Mononuclear cell (primary cell): Measurements from ENCODE around the gene MTG2. TPM values are rescaled to one million over a fixed set of nuclear protein-coding genes. Genes with fewer than 3 reads are reported as not detected.

Experiments used
- H3K27me3 ChIP-seq: 2 replicates; pipeline ENCODE4 v1.6.0; 2011; ENCODE audit warnings: low read length, control low read depth; ENCODE audit not compliant: insufficient read depth
- H3K4me1 ChIP-seq: 2 replicates; pipeline ENCODE4 v1.5.1; 2011; ENCODE audit warnings: mild to moderate bottlenecking, low read length, control low read depth; ENCODE audit not compliant: insufficient read depth
- H3K4me3 ChIP-seq: 2 replicates; pipeline ENCODE4 v1.5.1; 2011; ENCODE audit warnings: mild to moderate bottlenecking, low read length, moderate library complexity
- H3K9me3 ChIP-seq: 2 replicates; pipeline ENCODE4 v1.5.1; 2011; ENCODE audit warnings: low read depth, mild to moderate bottlenecking, control low read depth, low read length
- total RNA-seq: library from RNA; depleted of rRNA; stranded (reverse); fragments of >200 nt; gene quantifications from one replicate; pipeline ENCODE4 v1.2.3, GENCODE V29; 2012

The MTG2 gene
- total RNA-seq, 1 donor = 3.1 TPM

GRCh38 chr20:62209850-62210495 lies 27.1 kb downstream of the MTG2 start:
- Histone ChIP-seq H3K4me3 (no peak overlapping the region), H3K9me3 (no peaks in the 10 kb centered on the region), H3K27me3 (no peaks in the 10 kb centered on the region), H3K4me1 (no peaks in the 10 kb centered on the region)

- no peaks in the 10 kb centered on the region for H3K27me3 ChIP-seq
- no peaks in the 10 kb centered on the region for H3K9me3 ChIP-seq
- no peaks in the 10 kb centered on the region for H3K4me1 ChIP-seq
- no peak overlapping the region for H3K4me3 ChIP-seq
Observed at GRCh38 chr20:62210496-62210855, 27.6 kb downstream of the MTG2 start.

- Histone ChIP-seq H3K4me1 (no peaks in the 10 kb centered on the region), H3K4me3 (no peak overlapping the region), H3K9me3 (no peaks in the 10 kb centered on the region), H3K27me3 (no peaks in the 10 kb centered on the region)
Observed at GRCh38 chr20:62211216-62211615, 28.4 kb downstream of the MTG2 start.

- no peaks in the 10 kb centered on the region for H3K9me3 ChIP-seq
- H3K4me3 ChIP-seq = no peak overlapping the region
- H3K27me3 ChIP-seq = no peaks in the 10 kb centered on the region
- no peaks in the 10 kb centered on the region for H3K4me1 ChIP-seq
Observed at GRCh38 chr20:62211769-62212288, 29.0 kb downstream of the MTG2 start.

- Histone ChIP-seq H3K9me3 (no peaks in the 10 kb centered on the region), H3K4me1 (no peaks in the 10 kb centered on the region), H3K27me3 (no peaks in the 10 kb centered on the region), H3K4me3 (no peak overlapping the region)
Observed at GRCh38 chr20:62212299-62212698, 29.5 kb downstream of the MTG2 start.

DNA sequence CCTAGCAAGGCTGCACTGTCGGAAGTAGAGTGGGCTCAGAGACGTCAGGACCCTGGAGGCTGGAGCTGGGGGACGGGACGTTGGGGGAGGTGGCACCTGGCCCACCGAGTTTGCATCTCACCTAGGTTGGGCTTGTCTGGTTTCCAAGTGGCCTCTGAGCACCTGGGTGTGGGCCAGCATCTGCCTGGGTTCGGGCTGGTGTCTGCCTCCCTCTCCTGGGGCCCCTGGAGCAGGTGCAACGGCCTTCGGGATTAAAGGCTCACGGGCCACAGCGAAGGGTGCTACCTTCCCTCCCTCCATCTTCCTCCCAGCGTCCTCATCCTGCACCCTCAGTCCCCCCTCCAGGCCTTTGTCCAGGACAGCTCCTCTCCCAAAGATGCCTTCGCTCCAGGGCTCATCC lies 31.2 kb downstream of the MTG2 start:
- Histone ChIP-seq H3K27me3 (peaks cover 8% of the 10 kb centered on the region), H3K4me3 (no peak overlapping the region), H3K4me1 (no peaks in the 10 kb centered on the region), H3K9me3 (no peaks in the 10 kb centered on the region)

- Histone ChIP-seq H3K4me3 (no peak overlapping the region), H3K27me3 (peaks cover 8% of the 10 kb centered on the region), H3K4me1 (no peaks in the 10 kb centered on the region), H3K9me3 (no peaks in the 10 kb centered on the region)
Observed at GRCh38 chr20:62215020-62215990, 32.5 kb downstream of the MTG2 start.

GRCh38 chr20:62215991-62216635 lies 33.3 kb downstream of the MTG2 start:
- H3K27me3 ChIP-seq = peaks cover 15% of the 10 kb centered on the region
- H3K4me1 ChIP-seq = no peaks in the 10 kb centered on the region
- no peaks in the 10 kb centered on the region for H3K9me3 ChIP-seq
- no peak overlapping the region for H3K4me3 ChIP-seq

GRCh38 chr20:62216636-62217566 lies 34.1 kb downstream of the MTG2 start:
- H3K27me3 ChIP-seq = peaks cover 22% of the 10 kb centered on the region
- H3K4me3 ChIP-seq = no peak overlapping the region
- H3K4me1 ChIP-seq = no peaks in the 10 kb centered on the region
- H3K9me3 ChIP-seq = no peaks in the 10 kb centered on the region

- H3K27me3 ChIP-seq = peaks cover 24% of the 10 kb centered on the region
- H3K4me1 ChIP-seq = no peaks in the 10 kb centered on the region
- no peaks in the 10 kb centered on the region for H3K9me3 ChIP-seq
- H3K4me3 ChIP-seq = no peak overlapping the region
Observed at GRCh38 chr20:62217913-62218773, 35.3 kb downstream of the MTG2 start.

GRCh38 chr20:62219101-62219991 lies 36.5 kb downstream of the MTG2 start:
- Histone ChIP-seq H3K4me3 (no peak overlapping the region), H3K9me3 (no peaks in the 10 kb centered on the region)

GRCh38 chr20:62219992-62220665 lies 37.3 kb downstream of the MTG2 start, which contains the start of gene HRH3:
TSS of gene HRH3 (minus strand) at chr20:62220278. CDS start at chr20:62219970, 308 bp downstream.
- H3K4me3 ChIP-seq = no peak within 1 kb of the TSS
- no peaks in the 10 kb centered on the region for H3K9me3 ChIP-seq
- H3K4me1 ChIP-seq = no peaks in the 10 kb centered on the region
- H3K27me3 ChIP-seq = peaks cover 24% of the 10 kb centered on the region

More at GRCh38 chr20:62219101-62219991, 36.5 kb downstream of the MTG2 start:
- peaks cover 24% of the 10 kb centered on the region for H3K27me3 ChIP-seq
- no peaks in the 10 kb centered on the region for H3K4me1 ChIP-seq
